SK-N-SH (cell line): ENCODE measurements around the gene ACO1. TPM values are rescaled to one million over a fixed set of nuclear protein-coding genes. Genes with fewer than 3 reads are reported as not detected.

Experiments
- CTCF ChIA-PET: fragments of 300-600, 350-600 bp; formaldehyde crosslinking; extraction: SDS; loops from one replicate; lab custom pipeline; 2021; lab: Yijun Ruan, JAX
- POLR2A ChIA-PET: fragments of 350-600 bp; sonication (Branson Sonifier 250); formaldehyde crosslinking; extraction: SDS; loops from one replicate; lab custom pipeline; 2020; ENCODE audit warnings: antibody characterized with exemption, inconsistent platforms; lab: Yijun Ruan, JAX
- DNase-seq: peaks from one replicate; pipeline ENCODE4 v3.0.0; 2012
- H2AFZ ChIP-seq: fragments of 200-600 bp; sonication (generic); 2 replicates; pipeline ENCODE4 v1.8.1; 2016; ENCODE audit warnings: antibody characterized with exemption, mild to moderate bottlenecking, low read depth
- H3F3A ChIP-seq: fragments of 200-600 bp; sonication (generic); replicated peaks from 2 replicates; pipeline ENCODE3; 2016; ENCODE audit warnings: antibody characterized with exemption, mild to moderate bottlenecking; ENCODE audit not compliant: insufficient read depth
- H3K27ac ChIP-seq, 2 experiments: fragments of 200-500 bp in 1 of 2; fragments of 200-600 bp in 1 of 2; sonication (Bioruptor generic) in 1 of 2; sonication (generic), shearing (Covaris generic) in 1 of 2; 2 replicates each; pipeline versions ENCODE4 v1.5.1 to v1.6.1; 2014 to 2016; ENCODE audit warnings: low read depth in 2 of 2, inconsistent platforms in 1 of 2, low read length in 1 of 2, mild to moderate bottlenecking in 1 of 2, mixed read lengths in 1 of 2
- H3K27me3 ChIP-seq: fragments of 200-600 bp; sonication (generic), shearing (Covaris generic); 2 replicates; pipeline ENCODE4 v1.6.1; 2016; ENCODE audit warnings: mixed run types; ENCODE audit not compliant: insufficient read depth
- H3K36me3 ChIP-seq, 2 experiments: fragments of 200-500 bp in 1 of 2; fragments of 200-600 bp in 1 of 2; sonication (Bioruptor generic) in 1 of 2; sonication (generic) in 1 of 2; replicated peaks in 1 of 2; 2 replicates each; pipeline versions ENCODE3 to v1.5.1; 2014 to 2016; ENCODE audit warnings: low read length in 1 of 2, mild to moderate bottlenecking in 1 of 2; ENCODE audit not compliant: insufficient read depth in 2 of 2, control insufficient read depth in 1 of 2
- H3K4me1 ChIP-seq, 2 experiments: fragments of 200-500 bp in 1 of 2; fragments of 200-600 bp in 1 of 2; sonication (Bioruptor generic) in 1 of 2; sonication (generic), shearing (Covaris generic) in 1 of 2; 2 replicates each; pipeline versions ENCODE4 v1.5.1 to v1.6.1; 2014 to 2016; ENCODE audit warnings: low read depth in 1 of 2, low read length in 1 of 2, mixed run types in 1 of 2; ENCODE audit not compliant: insufficient read depth in 2 of 2, control insufficient read depth in 1 of 2
- H3K4me2 ChIP-seq: fragments of 200-600 bp; sonication (generic), shearing (Covaris generic); 2 replicates; pipeline ENCODE4 v1.6.1; 2017; ENCODE audit warnings: mixed run types
- H3K4me3 ChIP-seq, 2 experiments: fragments of 200-500 bp in 1 of 2; fragments of 200-600 bp in 1 of 2; sonication (Bioruptor generic) in 1 of 2; sonication (generic), shearing (Covaris generic) in 1 of 2; 2 replicates each; pipeline versions ENCODE4 v1.5.1 to v1.8.1; 2014 to 2016; ENCODE audit warnings: low read depth in 2 of 2, inconsistent platforms in 1 of 2, low read length in 1 of 2, mild to moderate bottlenecking in 1 of 2, mixed read lengths in 1 of 2, moderate library complexity in 1 of 2
- H3K79me2 ChIP-seq: fragments of 200-600 bp; sonication (generic); 2 replicates; pipeline ENCODE4 v1.8.1; 2017; ENCODE audit warnings: mild to moderate bottlenecking; ENCODE audit not compliant: insufficient read depth
- H3K9ac ChIP-seq: fragments of 200-600 bp; sonication (generic); 2 replicates; pipeline ENCODE4 v1.6.1; 2017; ENCODE audit warnings: mixed run types
- H3K9me2 ChIP-seq: fragments of 200-600 bp; sonication (generic); 2 replicates; pipeline ENCODE4 v1.6.1; 2017; ENCODE audit warnings: mixed run types
- H3K9me3 ChIP-seq: fragments of 200-600 bp; sonication (generic); 2 replicates; pipeline ENCODE4 v1.6.1; 2017; ENCODE audit warnings: mixed run types, mild to moderate bottlenecking, moderate library complexity
- H4K20me1 ChIP-seq: fragments of 200-600 bp; sonication (generic); 2 replicates; pipeline ENCODE4 v1.6.1; 2017; ENCODE audit warnings: mild to moderate bottlenecking, mixed run types; ENCODE audit not compliant: insufficient read depth
- CTCF ChIP-seq: fragments of 200-600 bp; sonication (generic); IDR thresholded peaks from 2 replicates; pipeline ENCODE4 v1.6.1; 2017; ENCODE audit warnings: antibody characterized with exemption, mild to moderate bottlenecking, moderate library complexity
- ELF1 ChIP-seq: IDR thresholded peaks from 2 replicates; pipeline ENCODE4 v1.4.0; 2012
- EP300 ChIP-seq, 2 experiments: IDR thresholded peaks; 2 replicates each; pipeline versions ENCODE4 v1.4.0 to v1.6.1; 2012; ENCODE audit warnings: borderline replicate concordance in 1 of 2, low read depth in 1 of 2, low read length in 1 of 2
- FOXJ3 ChIP-seq: sonication (generic); formaldehyde crosslinking; IDR thresholded peaks from 2 replicates; pipeline ENCODE4 v1.5.1; 2020; ENCODE audit warnings: mild to moderate bottlenecking, missing genetic modification reagents
- GABPA ChIP-seq: IDR thresholded peaks from 2 replicates; pipeline ENCODE4 v1.4.0; 2012; ENCODE audit warnings: low read depth, mild to moderate bottlenecking
- GATA2 ChIP-seq: sonication (generic); formaldehyde crosslinking; IDR thresholded peaks from 2 replicates; pipeline ENCODE4 v1.5.0; 2020; ENCODE audit warnings: mild to moderate bottlenecking, missing genetic modification reagents
- JUND ChIP-seq: IDR thresholded peaks from 2 replicates; pipeline ENCODE4 v1.4.0; 2012
- MEF2A ChIP-seq: IDR thresholded peaks from 2 replicates; pipeline ENCODE4 v1.4.0; 2012; ENCODE audit warnings: low read depth, borderline replicate concordance
- MXI1 ChIP-seq: IDR thresholded peaks from 2 replicates; pipeline ENCODE4 v1.6.1; 2012; ENCODE audit warnings: mild to moderate bottlenecking, low read depth, low read length, improper control_type of control experiment
- NRF1 ChIP-seq: IDR thresholded peaks from 2 replicates; pipeline ENCODE4 v1.6.1; 2012; ENCODE audit warnings: low read depth, mild to moderate bottlenecking, low read length
- PBX3 ChIP-seq: IDR thresholded peaks from 2 replicates; pipeline ENCODE4; 2012
- POLR2AphosphoS5 ChIP-seq: IDR thresholded peaks from 2 replicates; pipeline ENCODE4 v1.6.1; 2012; ENCODE audit warnings: low read depth, low read length
- RAD21 ChIP-seq: IDR thresholded peaks from 2 replicates; pipeline ENCODE4 v1.6.1; 2012; ENCODE audit warnings: mild to moderate bottlenecking, low read length
- RFX5 ChIP-seq: IDR thresholded peaks from 2 replicates; pipeline ENCODE4 v1.6.1; 2012; ENCODE audit warnings: mild to moderate bottlenecking, improper control_type of control experiment, low read length
- SIN3A ChIP-seq: IDR thresholded peaks from 2 replicates; pipeline ENCODE4 v1.6.1; 2012; ENCODE audit warnings: low read depth, mild to moderate bottlenecking, low read length, moderate library complexity, borderline replicate concordance
- TAF1 ChIP-seq: IDR thresholded peaks from 2 replicates; pipeline ENCODE4 v1.6.1; 2012; ENCODE audit warnings: low read depth, mild to moderate bottlenecking, low read length, moderate library complexity, borderline replicate concordance
- TCF12 ChIP-seq: IDR thresholded peaks from 2 replicates; pipeline ENCODE4 v1.4.0; 2012
- TEAD4 ChIP-seq: IDR thresholded peaks from 2 replicates; pipeline ENCODE4 v1.4.0; 2012; ENCODE audit warnings: mild to moderate bottlenecking, borderline replicate concordance; ENCODE audit not compliant: insufficient read depth
- USF1 ChIP-seq: IDR thresholded peaks from 2 replicates; pipeline ENCODE4 v1.4.0; 2012; ENCODE audit warnings: low read depth, borderline replicate concordance
- YY1 ChIP-seq: IDR thresholded peaks from 2 replicates; pipeline ENCODE4 v1.4.0; 2012; ENCODE audit warnings: low read depth, mild to moderate bottlenecking
- WGBS: methylation state at CpG from one replicate; pipeline ENCODE4 v1.1.6; 2017; ENCODE audit warnings: low lambda C conversion rate; 5-methylcytosine and 5-hydroxymethylcytosine counted together
- polyA plus RNA-seq, 3 experiments: library from polyadenylated mRNA; depleted of rRNA; stranded (reverse); fragments of >200 nt; gene quantifications; 2 replicates each; pipeline ENCODE4 v1.2.3, GENCODE V29; 2012
- TF ChIP-seq, protein P1 (sequence below): IDR thresholded peaks from 2 replicates; pipeline ENCODE4 v1.4.0; 2012; ENCODE audit warnings: low read depth
- TF ChIP-seq, protein P2 (sequence below): fragments of 150-350 bp; IDR thresholded peaks from 2 replicates; pipeline ENCODE4 v1.6.1; 2016; ENCODE audit warnings: mild to moderate bottlenecking, low read depth, low read length

The ACO1 gene
- polyA plus RNA-seq, 1 of the 3 experiments (the other 2 are of a cell fraction) = 25.4 TPM

GRCh38 chr9:32449969-32450368 lies 65.5 kb downstream of the ACO1 start:
- no peaks in the 10 kb centered on the region for H3K9me3 ChIP-seq
- no peak for DNase-seq
- H3K36me3 ChIP-seq = peaks cover 30 to 42% of the 10 kb centered on the region in 2 experiments
- no peaks in the 10 kb centered on the region for H3K79me2 ChIP-seq
- H3K9me2 ChIP-seq = no peaks in the 10 kb centered on the region
- H3K27ac ChIP-seq = no peak overlapping the region
- H3K27me3 ChIP-seq = no peaks in the 10 kb centered on the region
- no peaks in the 10 kb centered on the region for H3F3A ChIP-seq
- TF ChIP-seq SIN3A = no peak
- TF ChIP-seq MEF2A = no peak
- TF ChIP-seq, protein P1, sequence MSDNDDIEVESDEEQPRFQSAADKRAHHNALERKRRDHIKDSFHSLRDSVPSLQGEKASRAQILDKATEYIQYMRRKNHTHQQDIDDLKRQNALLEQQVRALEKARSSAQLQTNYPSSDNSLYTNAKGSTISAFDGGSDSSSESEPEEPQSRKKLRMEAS = no peak
- no peak for TF ChIP-seq ELF1
- TF ChIP-seq NRF1 = no peak
- TF ChIP-seq TEAD4 = no peak
- TF ChIP-seq JUND = no peak
- no peak for TF ChIP-seq POLR2AphosphoS5
- TF ChIP-seq USF1 = no peak
- no peak for TF ChIP-seq TAF1
- no peak for TF ChIP-seq RAD21
- TF ChIP-seq YY1 = no peak
- TF ChIP-seq, protein P2, sequence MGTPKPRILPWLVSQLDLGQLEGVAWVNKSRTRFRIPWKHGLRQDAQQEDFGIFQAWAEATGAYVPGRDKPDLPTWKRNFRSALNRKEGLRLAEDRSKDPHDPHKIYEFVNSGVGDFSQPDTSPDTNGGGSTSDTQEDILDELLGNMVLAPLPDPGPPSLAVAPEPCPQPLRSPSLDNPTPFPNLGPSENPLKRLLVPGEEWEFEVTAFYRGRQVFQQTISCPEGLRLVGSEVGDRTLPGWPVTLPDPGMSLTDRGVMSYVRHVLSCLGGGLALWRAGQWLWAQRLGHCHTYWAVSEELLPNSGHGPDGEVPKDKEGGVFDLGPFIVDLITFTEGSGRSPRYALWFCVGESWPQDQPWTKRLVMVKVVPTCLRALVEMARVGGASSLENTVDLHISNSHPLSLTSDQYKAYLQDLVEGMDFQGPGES = no peak
- no peak for TF ChIP-seq GATA2 (CRISPR knock-in tag)
- TF ChIP-seq TCF12 = no peak
- no peak for TF ChIP-seq PBX3
- TF ChIP-seq MXI1 = no peak
- no peak for TF ChIP-seq GABPA
- TF ChIP-seq, all 33 proteins: peak for 0
- Histone ChIP-seq H2AFZ (no peak overlapping the region), H3K9ac (no peak overlapping the region), H4K20me1 (no peaks in the 10 kb centered on the region), H3K4me2 (no peak overlapping the region), H3K4me1 (peaks cover 0 to 8% of the 10 kb centered on the region in 2 experiments; a peak in 1 of 4 replicates), H3K4me3 (no peak overlapping the region)
- CTCF ChIA-PET = interaction anchor here (0.9 to 5.4 kb wide), 5 partner anchors 13 to 71 kb away, joined by 3 to 27 read pairs (median 4); no protein-coding TSS in a partner anchor
- POLR2A ChIA-PET = no interaction called here
- 81% methylated on average over 6 of the region's 6 CpGs for WGBS

- Histone ChIP-seq H3K27ac (no peak overlapping the region), H3K9me3 (no peaks in the 10 kb centered on the region), H3K9ac (no peak overlapping the region), H3F3A (peaks cover 8% of the 10 kb centered on the region), H3K36me3 (peaks cover 32 to 38% of the 10 kb centered on the region in 2 experiments), H3K79me2 (no peaks in the 10 kb centered on the region), H3K4me1 (peaks cover 0 to 6% of the 10 kb centered on the region in 2 experiments; a peak in 1 of 4 replicates), H2AFZ (no peak overlapping the region), H4K20me1 (no peaks in the 10 kb centered on the region), H3K9me2 (no peaks in the 10 kb centered on the region), H3K4me3 (no peak overlapping the region), H3K4me2 (no peak overlapping the region), H3K27me3 (no peaks in the 10 kb centered on the region)
- no peak for DNase-seq
- 100% methylated on average over 1 of the region's 1 CpG for WGBS
- ChIA-PET POLR2A (no interaction called here), CTCF (interaction anchor here (2.1 kb wide), 1 partner anchor 75 kb away, joined by 7 read pairs; no protein-coding TSS in a partner anchor)
- no peak for TF ChIP-seq SIN3A
- no peak for TF ChIP-seq MXI1
- TF ChIP-seq TCF12 = no peak
- TF ChIP-seq RFX5 = no peak
- no peak for TF ChIP-seq TEAD4
- TF ChIP-seq MEF2A = no peak
- TF ChIP-seq, protein P1 = no peak
- TF ChIP-seq TAF1 = no peak
- TF ChIP-seq FOXJ3 (CRISPR knock-in tag) = no peak
- no peak for TF ChIP-seq PBX3
- no peak for TF ChIP-seq NRF1
- TF ChIP-seq GATA2 (CRISPR knock-in tag) = no peak
- TF ChIP-seq EP300 (IDR thresholded peaks at IDR 0.05; ENCODE audit: borderline replicate concordance in 1 of 2, low read depth in 1 of 2, low read length in 1 of 2) = no peak
- no peak for TF ChIP-seq CTCF
Measured at GRCh38 chr9:32454280-32454679, 69.8 kb downstream of the ACO1 start.
